BLaER1 (cell line): ENCODE data around the gene ARHGEF25.
"Not testable (repeated sequence)": the region's sequence is repeated elsewhere in the genome, so short reads cannot be mapped to it uniquely, and the experiment has no call there.

ENCODE experiments used
- H3K27ac ChIP-seq: shearing (Covaris generic); formaldehyde crosslinking; 2 replicates; pipeline ENCODE4 v1.8.1; 2022
- H3K27me3 ChIP-seq: shearing (Covaris generic); formaldehyde crosslinking; 2 replicates; pipeline ENCODE4 v1.8.1; 2022
- H3K36me3 ChIP-seq: shearing (Covaris generic); formaldehyde crosslinking; 2 replicates; pipeline ENCODE4 v1.8.1; 2022
- H3K4me1 ChIP-seq: shearing (Covaris generic); formaldehyde crosslinking; 2 replicates; pipeline ENCODE4 v1.8.1; 2022
- H3K4me2 ChIP-seq: shearing (Covaris generic); formaldehyde crosslinking; 2 replicates; pipeline ENCODE4 v1.8.1; 2022
- H3K4me3 ChIP-seq: shearing (Covaris generic); formaldehyde crosslinking; 2 replicates; pipeline ENCODE4 v1.8.1; 2022
- H3K9ac ChIP-seq: shearing (Covaris generic); formaldehyde crosslinking; 2 replicates; pipeline ENCODE4 v1.8.1; 2022
- H3K9me3 ChIP-seq: shearing (Covaris generic); formaldehyde crosslinking; 2 replicates; pipeline ENCODE4 v1.8.1; 2022
- H4K20me1 ChIP-seq: shearing (Covaris generic); formaldehyde crosslinking; 2 replicates; pipeline ENCODE4 v1.8.1; 2022
- Cebpa-rat ChIP-seq: shearing (Covaris generic); IDR thresholded peaks from 2 replicates; pipeline ENCODE4 v1.8.1; 2022

ARHGEF25 gene

GRCh38 chr12:57584690-57585089 lies 26.5 kb upstream of the ARHGEF25 start:
- Histone ChIP-seq H3K4me1 (no peaks in the 10 kb centered on the region), H3K27ac (no peak overlapping the region), H3K36me3 (no peaks in the 10 kb centered on the region), H3K9me3 (no peaks in the 10 kb centered on the region), H3K4me2 (no peak overlapping the region), H3K9ac (no peak overlapping the region), H3K27me3 (0 out of 2 replicates have a peak, but pooled peaks cover 8% of the 10 kb centered on the region), H3K4me3 (no peak overlapping the region), H4K20me1 (no peaks in the 10 kb centered on the region)
- TF ChIP-seq Cebpa-rat: no peak

- H3K9ac ChIP-seq: no peak overlapping the region
- no peaks in the 10 kb centered on the region for H3K36me3 ChIP-seq
- no peaks in the 10 kb centered on the region for H3K9me3 ChIP-seq
- TF ChIP-seq Cebpa-rat: no peak
- H4K20me1 ChIP-seq: no peaks in the 10 kb centered on the region
- H3K4me3 ChIP-seq: no peak overlapping the region
- peaks cover 1% of the 10 kb centered on the region for H3K4me1 ChIP-seq
- H3K4me2 ChIP-seq: no peak overlapping the region
- peaks cover 8% of the 10 kb centered on the region; the same call in 1 of the 2 replicates for H3K27me3 ChIP-seq
- no peak overlapping the region for H3K27ac ChIP-seq
Measured at GRCh38 chr12:57585156-57585555, 26.1 kb upstream of the ARHGEF25 start.

- Histone ChIP-seq H3K36me3 (no peaks in the 10 kb centered on the region), H3K4me2 (no peak overlapping the region), H4K20me1 (no peaks in the 10 kb centered on the region), H3K4me1 (peaks cover 11% of the 10 kb centered on the region), H3K27ac (no peak overlapping the region), H3K9me3 (no peaks in the 10 kb centered on the region; the same call in 1 of the 2 replicates), H3K27me3 (peaks cover 18% of the 10 kb centered on the region), H3K9ac (no peak overlapping the region), H3K4me3 (no peak overlapping the region)
- TF ChIP-seq Cebpa-rat: no peak
Measured at GRCh38 chr12:57586128-57586527, 25.1 kb upstream of the ARHGEF25 start.

GRCh38 chr12:57586832-57587429 lies 24.3 kb upstream of the ARHGEF25 start:
- H3K4me3 ChIP-seq: no peak overlapping the region
- no peaks in the 10 kb centered on the region for H4K20me1 ChIP-seq
- TF ChIP-seq Cebpa-rat: no peak
- H3K4me1 ChIP-seq: peaks cover 19% of the 10 kb centered on the region
- no peak overlapping the region for H3K4me2 ChIP-seq
- no peak overlapping the region for H3K9ac ChIP-seq
- H3K27ac ChIP-seq: no peak overlapping the region
- no peaks in the 10 kb centered on the region for H3K36me3 ChIP-seq
- H3K27me3 ChIP-seq: peaks cover 26% of the 10 kb centered on the region
- no peaks in the 10 kb centered on the region; the same call in 1 of the 2 replicates for H3K9me3 ChIP-seq

- H3K27ac ChIP-seq, H3K4me2 ChIP-seq, H3K4me3 ChIP-seq, H3K9ac ChIP-seq, H3K9me3 ChIP-seq, H3K36me3 ChIP-seq, H4K20me1 ChIP-seq: not testable (repeated sequence)
- H3K4me1 ChIP-seq: peaks cover 21% of the 10 kb centered on the region
- H3K27me3 ChIP-seq: peaks cover 30% of the 10 kb centered on the region
Measured at GRCh38 chr12:57588951-57589610, 22.2 kb upstream of the ARHGEF25 start.

GRCh38 chr12:57590479-57590863 lies 20.8 kb upstream of the ARHGEF25 start:
- Histone ChIP-seq H3K27ac (no peak overlapping the region), H3K4me2 (peak overlapping the region; percentile 97), H4K20me1 (no peaks in the 10 kb centered on the region), H3K9me3 (no peaks in the 10 kb centered on the region; the same call in 1 of the 2 replicates), H3K4me1 (peaks cover 21% of the 10 kb centered on the region), H3K4me3 (peak overlapping the region; percentile 74), H3K9ac (peak overlapping the region; percentile 69), H3K27me3 (peaks cover 22% of the 10 kb centered on the region), H3K36me3 (peaks cover 3% of the 10 kb centered on the region; the same call in 1 of the 2 replicates)
- no peak for TF ChIP-seq Cebpa-rat

- no peaks in the 10 kb centered on the region for H4K20me1 ChIP-seq
- H3K9ac ChIP-seq: peak within 1 kb of the TSS; percentile 69
- no peaks in the 10 kb centered on the region; the same call in 1 of the 2 replicates for H3K9me3 ChIP-seq
- peak within 1 kb of the TSS; percentile 97 for H3K4me2 ChIP-seq
- no peak for TF ChIP-seq Cebpa-rat
- peak within 1 kb of the TSS; percentile 74 for H3K4me3 ChIP-seq
- H3K27ac ChIP-seq: peak within 1 kb of the TSS; percentile 31; the same call in 1 of the 2 replicates
- H3K4me1 ChIP-seq: peaks cover 21% of the 10 kb centered on the region
- peaks cover 22% of the 10 kb centered on the region for H3K27me3 ChIP-seq
- peaks cover 9% of the 10 kb centered on the region; the same call in 1 of the 2 replicates for H3K36me3 ChIP-seq
Measured at GRCh38 chr12:57590864-57591781, 20.1 kb upstream of the ARHGEF25 start, which contains the start of gene PIP4K2C. TSS of gene PIP4K2C (plus strand) at chr12:57591192. CDS start at chr12:57591290, 98 bp downstream.

GRCh38 chr12:57591782-57592325 lies 19.4 kb upstream of the ARHGEF25 start:
- Histone ChIP-seq H3K9ac (no peak overlapping the region), H3K27ac (no peak overlapping the region), H3K4me3 (peak overlapping the region; percentile 74), H4K20me1 (no peaks in the 10 kb centered on the region), H3K4me2 (peak overlapping the region; percentile 97), H3K27me3 (peaks cover 22% of the 10 kb centered on the region), H3K4me1 (peaks cover 21% of the 10 kb centered on the region), H3K36me3 (peaks cover 9% of the 10 kb centered on the region; the same call in 1 of the 2 replicates), H3K9me3 (no peaks in the 10 kb centered on the region; the same call in 1 of the 2 replicates)
- no peak for TF ChIP-seq Cebpa-rat

GRCh38 chr12:57592551-57593165 lies 18.6 kb upstream of the ARHGEF25 start:
- no peak for TF ChIP-seq Cebpa-rat
- Histone ChIP-seq H3K4me1 (peaks cover 21% of the 10 kb centered on the region), H3K27me3 (peaks cover 22% of the 10 kb centered on the region), H3K27ac (no peak overlapping the region), H3K9me3 (no peaks in the 10 kb centered on the region; the same call in 1 of the 2 replicates), H3K4me2 (peak overlapping the region; percentile 97; the same call in 1 of the 2 replicates), H4K20me1 (no peaks in the 10 kb centered on the region), H3K4me3 (no peak overlapping the region), H3K9ac (no peak overlapping the region), H3K36me3 (peaks cover 10% of the 10 kb centered on the region; the same call in 1 of the 2 replicates)
